HepG2 (cell line): ENCODE data around the gene IWS1. TPM values are rescaled to one million over a fixed set of nuclear protein-coding genes. Genes with fewer than 3 reads are reported as not detected.

Source experiments
- FOXK1 ChIP-seq: sonication (generic); formaldehyde crosslinking; IDR thresholded peaks from 2 replicates; pipeline ENCODE4 v1.4.0; 2020; ENCODE audit warnings: low read depth, missing genetic modification reagents, borderline replicate concordance
- MED13 ChIP-seq: sonication (generic); formaldehyde crosslinking; IDR thresholded peaks from 2 replicates; pipeline ENCODE4 v1.5.0; 2020; ENCODE audit warnings: missing genetic modification reagents
- MEIS2 ChIP-seq: sonication (generic); formaldehyde crosslinking; IDR thresholded peaks from 2 replicates; pipeline ENCODE4 v1.9.0; 2021; ENCODE audit warnings: mild to moderate bottlenecking, missing genetic modification reagents
- NFE2L2 ChIP-seq: fragments of 150-350 bp; IDR thresholded peaks from 2 replicates; pipeline ENCODE4 v1.6.1; 2014; ENCODE audit warnings: low read length
- TBX2 ChIP-seq: sonication (generic); formaldehyde crosslinking; IDR thresholded peaks from 2 replicates; pipeline ENCODE4 v1.5.0; 2020; ENCODE audit warnings: missing genetic modification reagents, mild to moderate bottlenecking, borderline replicate concordance
- TEAD2 ChIP-seq: sonication (generic); formaldehyde crosslinking; IDR thresholded peaks from 2 replicates; pipeline ENCODE4 v1.9.0; 2021; ENCODE audit warnings: missing genetic modification reagents
- ZFP36L2 ChIP-seq: sonication (generic); formaldehyde crosslinking; IDR thresholded peaks from 2 replicates; pipeline ENCODE4 v1.4.0; 2020; ENCODE audit warnings: missing genetic modification reagents
- ZNF432 ChIP-seq: sonication (generic); formaldehyde crosslinking; IDR thresholded peaks from 2 replicates; pipeline ENCODE4 v1.5.0; 2020; ENCODE audit warnings: missing genetic modification reagents, mild to moderate bottlenecking, borderline replicate concordance
- ZNF44 ChIP-seq: sonication (generic); formaldehyde crosslinking; IDR thresholded peaks from 2 replicates; pipeline ENCODE4 v1.5.1; 2020; ENCODE audit warnings: mild to moderate bottlenecking, missing genetic modification reagents
- ZNF709 ChIP-seq: sonication (generic); formaldehyde crosslinking; IDR thresholded peaks from 2 replicates; pipeline ENCODE4 v1.5.0; 2020; ENCODE audit warnings: mild to moderate bottlenecking, missing genetic modification reagents
- ZNF724P ChIP-seq: sonication (generic); formaldehyde crosslinking; IDR thresholded peaks from 2 replicates; pipeline ENCODE4 v1.8.0; 2022; ENCODE audit warnings: missing genetic modification reagents, borderline replicate concordance
- ZNF841 ChIP-seq: sonication (generic); formaldehyde crosslinking; IDR thresholded peaks from 2 replicates; pipeline ENCODE4 v1.8.1; 2023; ENCODE audit warnings: missing genetic modification reagents, borderline replicate concordance
- polyA plus RNA-seq, 8 experiments: library from polyadenylated mRNA; depleted of rRNA in 3 of 8; stranded (reverse) in 7 of 8; unstranded in 1 of 8; fragments of >200 nt; fragmentation: Illumina TruSeq in 4 of 8; extraction: Trizol in 4 of 8; gene quantifications; 2 replicates each; pipeline versions ENCODE4 v1.2.1 to v1.2.3, GENCODE V29; 2011 to 2016; ENCODE audit warnings: low read depth in 4 of 8, missing spikeins in 1 of 8, mixed read lengths in 1 of 8; ENCODE audit not compliant: insufficient read depth in 1 of 8
- total RNA-seq, 5 experiments: library from RNA; depleted of rRNA; stranded (reverse); fragments of >200 nt; fragmentation: Illumina TruSeq; extraction: Trizol; gene quantifications; 2 replicates each; pipeline ENCODE4 v1.2.3, GENCODE V29; 2016; ENCODE audit warnings: low read depth in 1 of 5
- TF ChIP-seq, protein P1 (sequence below): sonication (generic); formaldehyde crosslinking; IDR thresholded peaks from 2 replicates; pipeline ENCODE4 v1.5.0; 2020; ENCODE audit warnings: mild to moderate bottlenecking, missing genetic modification reagents, borderline replicate concordance
- TF ChIP-seq, protein P2 (sequence below): sonication (generic); formaldehyde crosslinking; IDR thresholded peaks from 2 replicates; pipeline ENCODE4 v1.5.0; 2020; ENCODE audit warnings: mild to moderate bottlenecking, missing genetic modification reagents, moderate library complexity

IWS1 gene
- total and polyA plus RNA-seq, 2 of the 13 experiments (the other 11 are each of a cell fraction or from before 2014, with no cell fraction given), result 28.9 to 62.3 TPM

GRCh38 chr2:127526132-127527000, at the start of gene IWS1 (continued):
- TF ChIP-seq, protein P1, sequence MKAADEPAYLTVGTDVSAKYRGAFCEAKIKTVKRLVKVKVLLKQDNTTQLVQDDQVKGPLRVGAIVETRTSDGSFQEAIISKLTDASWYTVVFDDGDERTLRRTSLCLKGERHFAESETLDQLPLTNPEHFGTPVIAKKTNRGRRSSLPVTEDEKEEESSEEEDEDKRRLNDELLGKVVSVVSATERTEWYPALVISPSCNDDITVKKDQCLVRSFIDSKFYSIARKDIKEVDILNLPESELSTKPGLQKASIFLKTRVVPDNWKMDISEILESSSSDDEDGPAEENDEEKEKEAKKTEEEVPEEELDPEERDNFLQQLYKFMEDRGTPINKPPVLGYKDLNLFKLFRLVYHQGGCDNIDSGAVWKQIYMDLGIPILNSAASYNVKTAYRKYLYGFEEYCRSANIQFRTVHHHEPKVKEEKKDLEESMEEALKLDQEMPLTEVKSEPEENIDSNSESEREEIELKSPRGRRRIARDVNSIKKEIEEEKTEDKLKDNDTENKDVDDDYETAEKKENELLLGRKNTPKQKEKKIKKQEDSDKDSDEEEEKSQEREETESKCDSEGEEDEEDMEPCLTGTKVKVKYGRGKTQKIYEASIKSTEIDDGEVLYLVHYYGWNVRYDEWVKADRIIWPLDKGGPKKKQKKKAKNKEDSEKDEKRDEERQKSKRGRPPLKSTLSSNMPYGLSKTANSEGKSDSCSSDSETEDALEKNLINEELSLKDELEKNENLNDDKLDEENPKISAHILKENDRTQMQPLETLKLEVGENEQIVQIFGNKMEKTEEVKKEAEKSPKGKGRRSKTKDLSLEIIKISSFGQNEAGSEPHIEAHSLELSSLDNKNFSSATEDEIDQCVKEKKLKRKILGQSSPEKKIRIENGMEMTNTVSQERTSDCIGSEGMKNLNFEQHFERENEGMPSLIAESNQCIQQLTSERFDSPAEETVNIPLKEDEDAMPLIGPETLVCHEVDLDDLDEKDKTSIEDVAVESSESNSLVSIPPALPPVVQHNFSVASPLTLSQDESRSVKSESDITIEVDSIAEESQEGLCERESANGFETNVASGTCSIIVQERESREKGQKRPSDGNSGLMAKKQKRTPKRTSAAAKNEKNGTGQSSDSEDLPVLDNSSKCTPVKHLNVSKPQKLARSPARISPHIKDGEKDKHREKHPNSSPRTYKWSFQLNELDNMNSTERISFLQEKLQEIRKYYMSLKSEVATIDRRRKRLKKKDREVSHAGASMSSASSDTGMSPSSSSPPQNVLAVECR (CRISPR knock-in tag), result peak; percentile 93
- TF ChIP-seq, protein P2, sequence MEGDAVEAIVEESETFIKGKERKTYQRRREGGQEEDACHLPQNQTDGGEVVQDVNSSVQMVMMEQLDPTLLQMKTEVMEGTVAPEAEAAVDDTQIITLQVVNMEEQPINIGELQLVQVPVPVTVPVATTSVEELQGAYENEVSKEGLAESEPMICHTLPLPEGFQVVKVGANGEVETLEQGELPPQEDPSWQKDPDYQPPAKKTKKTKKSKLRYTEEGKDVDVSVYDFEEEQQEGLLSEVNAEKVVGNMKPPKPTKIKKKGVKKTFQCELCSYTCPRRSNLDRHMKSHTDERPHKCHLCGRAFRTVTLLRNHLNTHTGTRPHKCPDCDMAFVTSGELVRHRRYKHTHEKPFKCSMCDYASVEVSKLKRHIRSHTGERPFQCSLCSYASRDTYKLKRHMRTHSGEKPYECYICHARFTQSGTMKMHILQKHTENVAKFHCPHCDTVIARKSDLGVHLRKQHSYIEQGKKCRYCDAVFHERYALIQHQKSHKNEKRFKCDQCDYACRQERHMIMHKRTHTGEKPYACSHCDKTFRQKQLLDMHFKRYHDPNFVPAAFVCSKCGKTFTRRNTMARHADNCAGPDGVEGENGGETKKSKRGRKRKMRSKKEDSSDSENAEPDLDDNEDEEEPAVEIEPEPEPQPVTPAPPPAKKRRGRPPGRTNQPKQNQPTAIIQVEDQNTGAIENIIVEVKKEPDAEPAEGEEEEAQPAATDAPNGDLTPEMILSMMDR (CRISPR knock-in tag), result peak; percentile 63
- TF ChIP-seq MED13 (CRISPR knock-in tag), result no peak; the same call in 1 of the 2 replicates
- no peak for TF ChIP-seq TBX2 (CRISPR knock-in tag)
- no peak for TF ChIP-seq NFE2L2
- peak; percentile 83 for TF ChIP-seq ZNF709 (CRISPR knock-in tag)
- no peak; the same call in 1 of the 2 replicates for TF ChIP-seq ZNF44 (CRISPR knock-in tag)
- peak; percentile 83; the same call in 1 of the 2 replicates for TF ChIP-seq ZNF724P (CRISPR knock-in tag)
- no peak for TF ChIP-seq ZNF841 (CRISPR knock-in tag)
- 0 out of 2 replicates have a peak, but pooled peaks have one; percentile 29 for TF ChIP-seq ZFP36L2 (CRISPR knock-in tag)
- TF ChIP-seq TEAD2 (CRISPR knock-in tag), result 0 out of 2 replicates have a peak, but pooled peaks have one; percentile 46
- TF ChIP-seq FOXK1, result no peak
- TF ChIP-seq MEIS2 (CRISPR knock-in tag), result no peak
- 0 out of 2 replicates have a peak, but pooled peaks have one; percentile 30 for TF ChIP-seq ZNF432 (CRISPR knock-in tag)
